Keratinocyte (primary cell): ENCODE data around the gene TSPAN17. TPM values are rescaled to one million over a fixed set of nuclear protein-coding genes. Genes with fewer than 3 reads are reported as not detected.

Source experiments
- DNase-seq: peaks from one replicate; pipeline ENCODE4 v3.0.0-alpha.2; 2011; ENCODE audit warnings: low read depth, missing footprints, low spot score
- FAIRE-seq: peaks from 2 replicates; lab custom pipeline; 2011; peaks lifted over from hg19 to GRCh38; lab: Jason Lieb, UNC
- H2AFZ ChIP-seq: 2 replicates; pipeline ENCODE4 v1.6.0; 2012; ENCODE audit warnings: low read length, control low read depth, inconsistent platforms; ENCODE audit not compliant: control insufficient read depth
- H3K27ac ChIP-seq: 2 replicates; pipeline ENCODE4 v1.5.1; 2011; ENCODE audit warnings: low read length; ENCODE audit not compliant: control insufficient read depth, insufficient read depth
- H3K27me3 ChIP-seq: 3 replicates; pipeline ENCODE4 v1.6.0; 2011; ENCODE audit warnings: low read length; ENCODE audit not compliant: control insufficient read depth, insufficient read depth; ENCODE audit errors: extremely low read depth
- H3K36me3 ChIP-seq, 2 experiments: 2 replicates in 1 of 2; 3 replicates in 1 of 2; pipeline ENCODE4 v1.5.1; 2011; ENCODE audit warnings: low read length in 2 of 2, mild to moderate bottlenecking in 1 of 2; ENCODE audit not compliant: control insufficient read depth in 2 of 2, insufficient read depth in 2 of 2; ENCODE audit errors: extremely low read depth in 1 of 2
- H3K4me1 ChIP-seq: 3 replicates; pipeline ENCODE4 v1.5.1; 2011; ENCODE audit warnings: low read length; ENCODE audit not compliant: control insufficient read depth, insufficient read depth; ENCODE audit errors: extremely low read depth
- H3K4me2 ChIP-seq: 3 replicates; pipeline ENCODE4 v1.6.0; 2011; ENCODE audit warnings: low read depth, low read length; ENCODE audit not compliant: control insufficient read depth, insufficient read depth; ENCODE audit errors: extremely low read depth
- H3K4me3 ChIP-seq, 3 experiments: fragments of 200-600 bp in 1 of 3; sonication (generic) in 1 of 3; 2 replicates in 2 of 3; 3 replicates in 1 of 3; pipeline ENCODE4 v1.5.1; 2011 to 2016; ENCODE audit warnings: low read length in 3 of 3, mild to moderate bottlenecking in 3 of 3, control low read depth in 2 of 3, inconsistent platforms in 1 of 3, low read depth in 1 of 3, mixed read lengths in 1 of 3, mixed run types in 1 of 3, moderate library complexity in 1 of 3; ENCODE audit not compliant: control insufficient read depth in 2 of 3, insufficient read depth in 2 of 3; ENCODE audit errors: extremely low read depth in 1 of 3
- H3K79me2 ChIP-seq: 2 replicates; pipeline ENCODE4 v1.6.0; 2012; ENCODE audit warnings: low read length; ENCODE audit not compliant: control insufficient read depth, insufficient read depth
- H3K9ac ChIP-seq: 3 replicates; pipeline ENCODE4 v1.6.0; 2011; ENCODE audit warnings: low read length; ENCODE audit not compliant: control insufficient read depth, insufficient read depth; ENCODE audit errors: extremely low read depth
- H3K9me1 ChIP-seq: 3 replicates; pipeline ENCODE4 v1.6.0; 2011; ENCODE audit warnings: low read length; ENCODE audit not compliant: control insufficient read depth, insufficient read depth; ENCODE audit errors: extremely low read depth
- H3K9me3 ChIP-seq: 2 replicates; pipeline ENCODE4 v1.5.1; 2012; ENCODE audit warnings: low read depth, low read length; ENCODE audit not compliant: control insufficient read depth
- H4K20me1 ChIP-seq: 3 replicates; pipeline ENCODE4 v1.6.0; 2011; ENCODE audit warnings: low read length; ENCODE audit not compliant: control insufficient read depth, insufficient read depth; ENCODE audit errors: extremely low read depth
- CTCF ChIP-seq, 3 experiments: IDR thresholded peaks in 1 of 3; conservative IDR thresholded peaks in 1 of 3; optimal IDR thresholded peaks in 1 of 3; 2 replicates in 2 of 3; 3 replicates in 1 of 3; pipeline versions ENCODE3 to v1.5.1; 2011; ENCODE audit warnings: low read length in 3 of 3, mild to moderate bottlenecking in 3 of 3, moderate library complexity in 2 of 3, control low read depth in 1 of 3, inconsistent platforms in 1 of 3; ENCODE audit not compliant: insufficient read depth in 2 of 3; ENCODE audit errors: extremely low read depth in 1 of 3
- EZH2 ChIP-seq: IDR thresholded peaks from one replicate; pipeline ENCODE4 v1.6.1; 2012; ENCODE audit warnings: inconsistent platforms, mild to moderate bottlenecking, low read length, moderate library complexity
- dilution Hi-C: fragments of 300-500 bp; cut with MboI; formaldehyde crosslinking; loops from one replicate; pipeline ENCODE4 v1.7.0; 2020; ENCODE audit warnings: low sequenced_read_pairs; ENCODE audit not compliant: extremely low pct_ligation_motif_present
- polyA plus RNA-seq, 5 experiments: library from polyadenylated mRNA; depleted of rRNA in 3 of 5; stranded (reverse) in 3 of 5; stranded (forward) in 1 of 5; unstranded in 1 of 5; fragments of >200 nt; gene quantifications; 1 replicate in 1 of 5; 2 replicates in 3 of 5; 3 replicates in 1 of 5; pipeline versions ENCODE4 v1.2.1 to v1.2.3, GENCODE V29; 2011 to 2012; ENCODE audit warnings: missing spikeins in 2 of 5, low read depth in 1 of 5, low replicate concordance in 1 of 5

The TSPAN17 gene
- polyA plus RNA-seq, 1 donor (not counting 4 experiments of a cell fraction or from before 2014, with no cell fraction given) = 53.1 TPM

GRCh38 chr5:176670449-176670848 lies 23.2 kb downstream of the TSPAN17 start:
- no peaks in the 10 kb centered on the region for H3K36me3 ChIP-seq
- H3K9me3 ChIP-seq = no peaks in the 10 kb centered on the region
- no peak for TF ChIP-seq CTCF (optimal IDR thresholded peaks at IDR 0.05 in 1 of 3, IDR thresholded peaks at IDR 0.05 in 1 of 3, conservative IDR thresholded peaks at IDR 0.05 in 1 of 3; ENCODE audit: extremely low read depth in 1 of 3, insufficient read depth in 2 of 3, low read length in 3 of 3)
- no peak for TF ChIP-seq EZH2
- no peak for FAIRE-seq
- dilution Hi-C loops = no loop called here
- H3K27ac ChIP-seq = no peak overlapping the region
- H3K9me1 ChIP-seq = no peaks in the 10 kb centered on the region
- no peaks in the 10 kb centered on the region for H3K79me2 ChIP-seq
- H3K4me2 ChIP-seq = no peak overlapping the region
- no peaks in the 10 kb centered on the region for H4K20me1 ChIP-seq
- no peak overlapping the region for H3K4me3 ChIP-seq
- H3K9ac ChIP-seq = no peak overlapping the region
- no peak for DNase-seq
- H3K4me1 ChIP-seq = no peaks in the 10 kb centered on the region
- peaks cover 11% of the 10 kb centered on the region for H3K27me3 ChIP-seq
- H2AFZ ChIP-seq = no peak overlapping the region

GRCh38 chr5:176671399-176671798 lies 24.1 kb downstream of the TSPAN17 start:
- no peak for FAIRE-seq

More at GRCh38 chr5:176671399-176671798, 24.1 kb downstream of the TSPAN17 start:
- Histone ChIP-seq H3K9ac (no peak overlapping the region), H3K27ac (no peak overlapping the region), H3K79me2 (no peaks in the 10 kb centered on the region), H3K9me1 (no peaks in the 10 kb centered on the region), H3K4me3 (no peak overlapping the region), H2AFZ (no peak overlapping the region), H3K4me1 (no peaks in the 10 kb centered on the region), H4K20me1 (no peaks in the 10 kb centered on the region), H3K4me2 (no peak overlapping the region), H3K36me3 (no peaks in the 10 kb centered on the region), H3K27me3 (peaks cover 9% of the 10 kb centered on the region), H3K9me3 (no peaks in the 10 kb centered on the region)
- dilution Hi-C loops = no loop called here
- no peak for DNase-seq
- no peak for TF ChIP-seq EZH2
